DMS153 treated with DMSO at 0.1 percent for 48 hours (cell line): ENCODE data around the gene ARVCF.

Experiments
- DNase-seq: peaks from one replicate; lab custom pipeline; 2025; ENCODE audit not compliant: unreplicated experiment; lab: John Stamatoyannopoulos, UW

Gene ARVCF

GRCh38 chr22:20000246-20001081, 16.2 kb downstream of the ARVCF start:
- no peak for DNase-seq

- DNase-seq: no peak
Measured at GRCh38 chr22:19998991-19999820, 17.4 kb downstream of the ARVCF start.

DNA sequence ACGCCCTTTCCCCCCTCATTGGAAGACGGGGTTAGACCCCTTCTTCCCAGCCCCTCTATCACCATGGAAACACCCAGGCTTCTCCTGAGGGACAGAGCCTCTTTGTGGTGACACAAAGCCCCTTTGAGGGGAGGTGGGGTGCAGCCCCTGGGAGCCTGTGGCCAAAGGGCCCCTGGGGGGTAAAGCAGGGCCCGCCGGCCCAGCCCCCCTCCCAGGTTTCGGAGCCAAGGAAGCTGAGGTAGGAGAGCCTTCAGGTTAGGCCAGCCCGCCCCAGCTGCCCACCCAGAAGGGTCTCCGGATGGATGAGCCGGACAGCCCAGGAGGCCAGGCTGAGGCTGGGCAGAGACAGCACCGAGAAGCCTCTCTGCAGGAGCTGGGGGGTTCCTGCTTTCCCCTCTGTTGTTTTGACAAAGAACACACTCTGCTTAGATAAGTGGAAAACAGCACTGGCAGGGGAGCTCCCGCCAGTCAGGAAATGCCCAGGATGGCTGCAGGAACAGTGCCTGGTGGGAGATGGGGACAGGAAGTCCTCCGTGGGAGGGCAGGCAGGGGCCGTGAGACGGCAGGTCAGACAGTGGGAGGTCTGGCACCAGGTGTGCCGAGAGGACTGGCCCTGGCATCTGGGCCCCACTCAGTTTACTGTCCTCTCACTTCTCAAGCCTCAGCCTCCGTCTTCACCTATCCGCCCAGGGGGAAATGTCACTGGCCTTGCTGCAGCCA, 18.2 kb downstream of the ARVCF start:
- no peak for DNase-seq

DNA sequence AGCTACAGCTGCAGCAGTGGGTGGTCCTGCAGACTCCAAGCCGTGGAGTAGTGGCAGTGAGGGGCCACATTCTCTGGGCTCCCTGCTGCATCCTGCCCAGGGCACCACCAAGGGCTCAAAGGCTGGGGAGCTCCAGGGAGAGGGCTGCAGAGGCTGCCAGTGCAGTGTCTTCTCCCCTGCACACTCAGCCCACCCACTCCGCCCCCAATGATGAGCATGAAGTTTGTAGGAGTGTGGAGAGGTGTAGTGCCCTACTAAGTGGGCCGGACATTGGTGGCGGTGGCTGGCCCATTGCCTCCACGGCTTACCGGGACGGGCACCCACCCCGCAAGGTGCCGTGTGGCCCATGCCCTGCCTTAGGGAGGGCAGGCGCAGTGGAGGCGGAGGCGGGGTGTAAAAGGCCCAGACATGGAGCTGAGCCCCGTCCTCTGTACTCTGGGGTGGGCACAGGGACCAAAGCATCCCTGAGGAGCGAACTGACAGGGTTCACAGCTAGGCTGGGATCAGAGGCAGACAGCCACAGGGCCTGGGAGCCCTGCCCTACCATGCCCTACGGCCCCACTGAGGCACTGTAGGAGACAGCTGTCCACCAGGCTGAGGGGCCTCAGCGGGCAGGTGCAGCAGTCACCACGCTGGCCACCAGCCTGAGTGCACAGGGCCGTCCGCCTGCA, 18.9 kb downstream of the ARVCF start:
- no peak for DNase-seq

- no peak for DNase-seq
Measured at GRCh38 chr22:19996694-19997384, 19.8 kb downstream of the ARVCF start.

DNA sequence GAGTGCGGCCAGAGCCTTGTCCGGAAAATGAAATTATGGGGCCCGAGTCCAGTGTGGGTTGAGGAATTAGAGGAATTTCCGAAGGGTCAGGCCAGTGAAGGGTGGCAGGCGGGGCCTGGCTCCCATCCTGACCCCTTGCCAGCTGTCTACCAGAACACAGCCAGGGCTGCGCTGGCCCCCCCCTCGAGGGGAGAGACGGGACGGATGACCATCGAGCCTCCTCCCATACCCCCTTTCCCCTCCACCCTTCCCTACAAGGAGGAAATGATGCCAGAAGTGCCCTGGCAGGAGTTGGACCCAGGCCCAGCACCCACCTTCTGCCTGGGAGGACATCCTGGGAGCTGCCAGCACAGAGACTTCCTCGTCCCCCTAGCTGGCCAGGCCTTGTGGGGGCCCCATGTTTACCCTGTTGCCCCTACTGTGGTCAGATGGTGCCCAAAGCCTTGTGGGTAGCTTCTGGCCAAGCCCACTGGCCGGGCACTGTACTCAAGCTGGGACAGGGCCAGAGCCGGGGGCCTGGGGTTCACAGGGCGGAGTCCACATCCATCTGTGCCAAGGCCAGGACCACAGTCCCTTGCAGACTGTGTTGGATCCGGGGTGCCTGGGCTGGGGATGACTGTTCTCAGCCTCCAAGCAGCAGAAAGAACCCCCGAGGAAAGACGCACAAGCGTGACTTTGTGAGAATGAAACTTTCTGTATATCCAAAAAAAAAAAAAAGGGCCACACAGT, 20.8 kb downstream of the ARVCF start:
- DNase-seq: no peak

- DNase-seq: no peak
Measured at GRCh38 chr22:19994851-19995610, 21.6 kb downstream of the ARVCF start.

GRCh38 chr22:19993926-19994325, 22.7 kb downstream of the ARVCF start:
- no peak for DNase-seq

GRCh38 chr22:19992921-19993355, 23.7 kb downstream of the ARVCF start:
- no peak for DNase-seq

DNA sequence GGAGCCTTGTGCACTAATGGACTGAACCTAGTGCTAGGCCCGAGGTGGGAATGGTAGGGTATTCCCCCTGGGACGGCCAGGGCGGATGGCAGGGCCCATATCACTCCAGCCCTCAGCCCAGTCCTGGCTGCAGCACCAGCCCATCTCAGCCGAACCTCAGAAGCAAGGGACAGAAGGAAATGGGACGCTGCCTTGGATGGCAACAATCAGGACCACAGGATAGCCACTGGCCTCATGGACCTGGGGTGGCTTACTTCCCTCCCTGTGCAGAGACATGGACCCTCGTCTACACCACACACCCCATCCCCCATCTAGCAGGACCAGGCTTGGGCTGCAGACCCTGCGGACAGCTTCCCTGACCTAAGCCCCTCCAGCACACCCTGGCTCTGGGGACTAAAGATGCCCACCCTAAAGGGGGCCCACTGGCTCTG, 24.1 kb downstream of the ARVCF start:
- no peak for DNase-seq

DNA sequence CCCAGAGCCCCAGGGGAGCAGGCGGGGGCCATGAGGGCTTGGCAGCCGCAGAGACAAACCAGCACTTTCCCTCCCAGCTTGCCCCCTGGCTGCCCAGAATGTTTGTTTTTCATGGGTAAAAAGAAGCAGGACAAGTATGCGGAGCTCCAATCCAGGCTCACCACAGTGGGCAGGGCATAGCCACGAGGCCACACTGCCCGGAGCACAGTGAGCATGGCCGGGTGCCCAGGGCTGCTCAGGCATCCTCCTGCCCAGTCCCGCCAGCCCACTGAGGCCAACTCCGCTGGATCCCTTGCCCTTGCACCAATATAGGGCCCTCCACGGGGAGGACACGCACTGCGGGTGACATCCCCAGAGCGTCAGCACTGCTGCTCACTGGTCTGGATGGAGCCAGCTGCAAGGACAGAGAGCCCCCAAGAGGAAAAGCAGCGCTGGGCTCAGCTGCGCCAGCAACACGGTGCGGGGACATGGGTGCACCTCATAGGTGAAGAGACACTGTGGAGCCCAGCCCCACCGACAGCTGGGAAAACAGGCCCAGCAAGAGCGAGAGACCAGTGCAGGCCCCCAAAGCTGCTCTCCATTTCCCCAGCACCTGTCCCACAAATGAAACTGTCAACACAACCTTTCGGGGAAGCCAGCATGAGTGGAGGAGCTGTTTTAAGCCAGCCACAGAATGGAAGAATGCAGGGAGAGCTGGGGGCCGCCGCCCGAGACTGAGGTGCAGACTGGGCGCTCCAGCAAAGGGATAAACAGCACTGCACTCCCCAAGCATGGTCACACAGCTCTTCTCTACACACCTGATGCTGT, 24.8 kb downstream of the ARVCF start:
- DNase-seq: no peak

DNA sequence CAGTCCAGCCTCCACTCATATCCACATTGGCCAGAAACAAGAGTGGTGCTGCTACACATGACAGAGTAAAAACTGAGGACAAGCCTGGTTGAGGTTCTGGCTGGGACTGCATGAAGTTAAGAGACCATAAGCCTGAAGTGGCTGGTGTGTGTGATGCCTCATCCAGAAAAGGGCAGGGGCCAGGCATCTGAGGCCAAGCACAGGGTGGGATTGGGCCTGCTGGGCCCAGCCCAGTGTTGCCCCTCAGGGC, 25.3 kb downstream of the ARVCF start:
- no peak for DNase-seq

DNA sequence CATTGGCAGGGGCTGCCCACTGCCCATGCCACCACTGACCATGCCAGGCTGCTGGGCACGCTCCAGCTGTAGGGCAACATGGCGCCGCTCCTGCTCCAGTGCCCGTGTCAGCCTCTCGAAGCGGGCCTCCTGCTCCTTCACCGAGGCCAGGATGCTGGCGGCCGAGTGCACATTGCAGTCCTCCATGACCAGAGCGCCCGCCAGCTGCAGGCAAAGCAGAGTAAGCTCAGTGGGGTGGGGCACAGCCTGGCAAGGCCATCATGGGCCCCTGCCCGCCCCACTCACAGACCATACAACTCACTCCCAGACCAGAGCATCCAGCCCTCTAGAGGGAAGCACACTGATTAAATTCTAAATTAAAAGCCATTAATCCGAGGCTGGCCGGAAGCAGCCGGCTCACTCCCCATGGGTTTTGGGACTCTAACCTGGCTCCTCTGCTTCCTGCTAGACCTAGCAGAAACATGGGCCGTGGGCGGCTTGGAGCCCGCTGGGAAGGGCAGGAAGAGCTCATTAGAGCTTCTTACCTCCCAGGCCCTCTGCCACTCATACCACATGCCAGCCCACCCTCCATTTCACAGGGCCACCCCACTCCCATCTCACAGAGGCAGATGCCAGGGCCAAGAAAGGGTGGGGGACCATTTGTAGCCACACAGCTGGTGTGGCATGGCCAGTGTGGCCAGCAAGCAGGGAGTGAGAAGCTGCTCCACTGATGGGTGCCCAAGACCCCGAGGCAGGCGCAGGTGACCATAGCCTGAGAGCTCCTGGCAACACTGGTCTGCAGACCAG, 25.8 kb downstream of the ARVCF start:
- no peak for DNase-seq

DNA sequence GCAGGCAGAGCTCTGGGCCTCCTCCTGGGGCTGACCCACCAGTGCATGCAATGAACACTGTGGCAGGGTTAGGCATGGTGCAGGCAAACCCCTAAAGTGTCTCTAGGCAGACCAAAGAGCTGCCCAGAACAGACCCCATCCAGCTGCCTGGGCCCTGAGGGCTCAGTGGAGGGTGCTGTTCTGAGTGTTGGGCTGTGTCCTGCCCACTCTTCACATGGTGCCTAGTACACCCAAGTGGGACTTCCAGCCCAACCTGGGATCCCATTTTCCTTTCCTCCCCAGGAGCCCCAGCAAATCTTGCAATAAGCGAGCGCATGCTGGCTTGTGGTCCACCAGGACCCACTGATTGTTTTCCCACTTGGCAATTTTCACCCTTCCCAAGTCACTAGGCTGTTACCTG, 26.4 kb downstream of the ARVCF start:
- no peak for DNase-seq

- no peak for DNase-seq
Measured at GRCh38 chr22:19989725-19990067, 26.9 kb downstream of the ARVCF start.

DNA sequence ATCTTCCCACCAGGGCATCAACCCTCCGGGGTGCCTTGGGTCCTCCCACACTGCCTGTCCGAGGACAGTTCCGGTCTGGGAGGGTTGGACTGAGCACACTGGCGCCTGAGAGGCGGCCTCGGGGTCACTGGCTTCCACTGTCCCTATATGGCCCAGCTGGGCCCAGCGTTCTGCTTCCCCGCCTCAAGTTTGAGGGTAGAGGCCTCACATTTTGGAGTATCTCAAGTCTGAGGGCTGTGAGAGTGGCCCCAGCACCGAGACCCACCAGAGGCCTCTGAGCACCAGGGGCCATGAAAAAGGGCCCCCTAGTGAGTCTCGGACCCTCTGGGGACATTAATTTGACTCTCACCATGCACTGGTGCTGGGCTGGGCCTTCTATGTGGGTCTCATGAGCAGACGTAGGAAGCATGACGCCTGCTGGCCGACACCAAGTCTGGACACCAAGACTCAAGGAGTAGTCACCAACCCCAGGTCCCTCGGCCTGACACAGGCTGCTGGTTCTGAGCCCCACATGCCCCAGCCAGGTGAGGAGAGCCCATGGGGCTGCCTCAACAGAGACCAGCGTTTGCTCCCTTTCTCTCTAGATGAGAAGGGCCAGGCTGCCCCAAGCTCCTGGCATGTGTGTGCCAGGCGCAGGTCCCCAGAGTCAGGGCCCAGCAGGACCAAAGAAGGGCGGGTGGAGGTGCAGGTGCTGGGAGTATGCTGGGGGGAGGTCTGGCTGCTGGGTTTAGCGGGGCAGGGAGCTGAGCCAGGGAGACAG, 27.5 kb downstream of the ARVCF start:
- no peak for DNase-seq

GRCh38 chr22:19988331-19988808, 28.3 kb downstream of the ARVCF start:
- DNase-seq: no peak
